ENCODE data around the gene CCDC12.

- TF ChIP-seq CTCF (IDR thresholded peaks at IDR 0.05) (no peak), POLR2A (IDR thresholded peaks at IDR 0.05) (no peak)
Observed at GRCh38 chr3:46942076-46942475, 34.5 kb downstream of the CCDC12 start.
